GM21447 (cell line): Measurements from ENCODE around the gene POLR1D.

ENCODE experiments used
- ATAC-seq: cut with Tn5 transposase; IDR thresholded peaks from one replicate; pipeline ENCODE4 v1.9.1; 2021; ENCODE audit not compliant: unreplicated experiment

Gene POLR1D

DNA sequence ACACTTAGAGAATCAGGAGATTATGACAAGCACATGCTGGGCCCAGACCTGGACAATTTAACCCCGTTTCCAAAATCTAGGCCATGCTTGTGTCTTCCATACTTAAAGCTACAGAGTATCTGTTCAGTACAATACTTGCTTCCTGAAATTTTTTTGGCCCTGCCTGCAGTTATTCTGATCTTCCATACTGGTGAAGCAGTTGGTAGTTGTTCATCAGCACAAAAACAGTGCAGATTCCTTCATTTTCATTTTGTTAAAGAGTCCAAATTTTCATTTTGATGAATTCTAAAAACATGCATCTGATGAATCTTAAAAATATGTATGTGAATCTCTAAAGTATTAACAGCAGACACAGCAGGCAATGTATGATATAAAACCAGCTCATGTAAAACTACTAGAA is 49.2 kb downstream of the POLR1D start:
- no peak for ATAC-seq

- ATAC-seq, result no peak
Measured at GRCh38 chr13:27672025-27672424, 50.3 kb downstream of the POLR1D start.
